Measurements from ENCODE around the gene CORIN.

CORIN gene

GRCh38 chr4:47790105-47790504 lies 47.8 kb downstream of the CORIN start:
- Histone ChIP-seq H3K79me2 (ENCODE audit: control insufficient read depth, low read length) (no peaks in the 10 kb centered on the region), H3K9me2 (replicated peaks; ENCODE audit: control insufficient read depth, low read length) (no peaks in the 10 kb centered on the region), H4K20me1 (ENCODE audit: control insufficient read depth, insufficient read depth, low read depth, low read length) (no peaks in the 10 kb centered on the region), H3K27ac (ENCODE audit: low read depth, low read length) (no peak overlapping the region), H3K36me3 (ENCODE audit: control insufficient read depth, low read length) (no peaks in the 10 kb centered on the region), H3K9me3 (ENCODE audit: control insufficient read depth, insufficient read depth, low read length) (no peaks in the 10 kb centered on the region), H3K4me1 (ENCODE audit: control insufficient read depth, low read length) (no peaks in the 10 kb centered on the region), H3K27me3 (ENCODE audit: control insufficient read depth, low read length) (no peaks in the 10 kb centered on the region), H3K4me2 (ENCODE audit: low read length) (no peak overlapping the region), H3F3A (ENCODE audit: control insufficient read depth, insufficient read depth) (no peaks in the 10 kb centered on the region), H3K4me3 (ENCODE audit: low read length) (no peak overlapping the region)
- TF ChIP-seq EZH2phosphoT487 (IDR thresholded peaks at IDR 0.05; ENCODE audit: borderline replicate concordance, low read length): no peak
- no peak for TF ChIP-seq CTCF (IDR thresholded peaks at IDR 0.05; ENCODE audit: low read depth, low read length, poor library complexity, severe bottlenecking)

GRCh38 chr4:47788126-47788525 lies 49.7 kb downstream of the CORIN start:
- no peaks in the 10 kb centered on the region for H3K79me2 ChIP-seq (ENCODE audit: control insufficient read depth, low read length)
- no peaks in the 10 kb centered on the region for H3K9me3 ChIP-seq (ENCODE audit: control insufficient read depth, insufficient read depth, low read length)
- H4K20me1 ChIP-seq (ENCODE audit: control insufficient read depth, insufficient read depth, low read depth, low read length): no peaks in the 10 kb centered on the region
- TF ChIP-seq CTCF (IDR thresholded peaks at IDR 0.05; ENCODE audit: low read depth, low read length, poor library complexity, severe bottlenecking) (no peak), EZH2phosphoT487 (IDR thresholded peaks at IDR 0.05; ENCODE audit: borderline replicate concordance, low read length) (no peak)
- H3K4me2 ChIP-seq (ENCODE audit: low read length): no peak overlapping the region
- H3F3A ChIP-seq (ENCODE audit: control insufficient read depth, insufficient read depth): no peaks in the 10 kb centered on the region
- no peak overlapping the region for H3K27ac ChIP-seq (ENCODE audit: low read depth, low read length)
- no peak overlapping the region for H3K4me3 ChIP-seq (ENCODE audit: low read length)
- H3K27me3 ChIP-seq (ENCODE audit: control insufficient read depth, low read length): no peaks in the 10 kb centered on the region
- no peaks in the 10 kb centered on the region for H3K36me3 ChIP-seq (ENCODE audit: control insufficient read depth, low read length)
- no peaks in the 10 kb centered on the region for H3K4me1 ChIP-seq (ENCODE audit: control insufficient read depth, low read length)
- H3K9me2 ChIP-seq (replicated peaks; ENCODE audit: control insufficient read depth, low read length): no peaks in the 10 kb centered on the region

- H3K9me2 ChIP-seq (replicated peaks; ENCODE audit: control insufficient read depth, low read length): no peaks in the 10 kb centered on the region
- H3K79me2 ChIP-seq (ENCODE audit: control insufficient read depth, low read length): no peaks in the 10 kb centered on the region
- H3K4me2 ChIP-seq (ENCODE audit: low read length): no peak overlapping the region
- H3F3A ChIP-seq (ENCODE audit: control insufficient read depth, insufficient read depth): no peaks in the 10 kb centered on the region
- no peaks in the 10 kb centered on the region for H3K36me3 ChIP-seq (ENCODE audit: control insufficient read depth, low read length)
- no peak overlapping the region for H3K27ac ChIP-seq (ENCODE audit: low read depth, low read length)
- H4K20me1 ChIP-seq (ENCODE audit: control insufficient read depth, insufficient read depth, low read depth, low read length): no peaks in the 10 kb centered on the region
- no peaks in the 10 kb centered on the region for H3K9me3 ChIP-seq (ENCODE audit: control insufficient read depth, insufficient read depth, low read length)
- no peaks in the 10 kb centered on the region for H3K27me3 ChIP-seq (ENCODE audit: control insufficient read depth, low read length)
- H3K4me1 ChIP-seq (ENCODE audit: control insufficient read depth, low read length): no peaks in the 10 kb centered on the region
- TF ChIP-seq EZH2phosphoT487 (IDR thresholded peaks at IDR 0.05; ENCODE audit: borderline replicate concordance, low read length): no peak
- TF ChIP-seq CTCF (IDR thresholded peaks at IDR 0.05; ENCODE audit: low read depth, low read length, poor library complexity, severe bottlenecking): no peak
- H3K4me3 ChIP-seq (ENCODE audit: low read length): no peak overlapping the region
These were observed 50.9 kb downstream of the CORIN start for GRCh38 chr4:47786958-47787370.

- Histone ChIP-seq H3K27ac (ENCODE audit: low read depth, low read length) (no peak overlapping the region), H4K20me1 (ENCODE audit: control insufficient read depth, insufficient read depth, low read depth, low read length) (no peaks in the 10 kb centered on the region), H3K9me3 (ENCODE audit: control insufficient read depth, insufficient read depth, low read length) (no peaks in the 10 kb centered on the region), H3K4me1 (ENCODE audit: control insufficient read depth, low read length) (no peaks in the 10 kb centered on the region), H3F3A (ENCODE audit: control insufficient read depth, insufficient read depth) (no peaks in the 10 kb centered on the region), H3K4me2 (ENCODE audit: low read length) (no peak overlapping the region), H3K36me3 (ENCODE audit: control insufficient read depth, low read length) (no peaks in the 10 kb centered on the region), H3K27me3 (ENCODE audit: control insufficient read depth, low read length) (no peaks in the 10 kb centered on the region), H3K9me2 (replicated peaks; ENCODE audit: control insufficient read depth, low read length) (no peaks in the 10 kb centered on the region), H3K4me3 (ENCODE audit: low read length) (no peak overlapping the region), H3K79me2 (ENCODE audit: control insufficient read depth, low read length) (no peaks in the 10 kb centered on the region)
- TF ChIP-seq CTCF (IDR thresholded peaks at IDR 0.05; ENCODE audit: low read depth, low read length, poor library complexity, severe bottlenecking): no peak
- no peak for TF ChIP-seq EZH2phosphoT487 (IDR thresholded peaks at IDR 0.05; ENCODE audit: borderline replicate concordance, low read length)
These were observed 52.7 kb downstream of the CORIN start for GRCh38 chr4:47785153-47785552.
